Muscle layer of colon (tissue), 2 donors: ENCODE data around the gene NDUFS7.
"Not testable (repeated sequence)": the region's sequence is repeated elsewhere in the genome, so short reads cannot be mapped to it uniquely, and the experiment has no call there.

Source experiments
- H3K27ac ChIP-seq: one replicate; pipeline ENCODE4 v1.7.0; 2013; ENCODE audit warnings: low read depth, mild to moderate bottlenecking, low read length, moderate library complexity
- H3K27me3 ChIP-seq, 2 donors: one replicate each; pipeline ENCODE4 v1.7.0; 2013; ENCODE audit warnings: low read length in 2 of 2, mild to moderate bottlenecking in 2 of 2; ENCODE audit not compliant: insufficient read depth in 2 of 2, control insufficient read depth in 1 of 2
- H3K36me3 ChIP-seq: one replicate; pipeline ENCODE4 v1.7.0; 2013; ENCODE audit warnings: mild to moderate bottlenecking, low read length; ENCODE audit not compliant: insufficient read depth
- H3K4me1 ChIP-seq: one replicate; pipeline ENCODE4 v1.7.0; 2013; ENCODE audit warnings: mild to moderate bottlenecking, low read length; ENCODE audit not compliant: insufficient read depth
- H3K4me3 ChIP-seq, 2 donors: one replicate each; pipeline ENCODE4 v1.7.0; 2013; ENCODE audit warnings: low read length in 2 of 2, low read depth in 1 of 2, mild to moderate bottlenecking in 1 of 2, moderate library complexity in 1 of 2
- H3K9ac ChIP-seq: one replicate; pipeline ENCODE4 v1.7.0; 2013; ENCODE audit warnings: low read length
- H3K9me3 ChIP-seq: one replicate; pipeline ENCODE4 v1.7.0; 2013; ENCODE audit warnings: mild to moderate bottlenecking, low read length
- donor health status: abdominal sarcoma.
- donor health status: Adenocarcinoma of cecum.

NDUFS7 gene

GRCh38 chr19:1433119-1434039, 49.7 kb downstream of the NDUFS7 start:
- Histone ChIP-seq H3K4me3 (no peak overlapping the region), H3K9me3 (no peaks in the 10 kb centered on the region), H3K9ac (no peak overlapping the region), H3K27ac (no peak overlapping the region), H3K4me1 (peaks cover 5% of the 10 kb centered on the region), H3K27me3 (no peaks in the 10 kb centered on the region), H3K36me3 (peaks cover 44% of the 10 kb centered on the region)

GRCh38 chr19:1434040-1434366, 50.3 kb downstream of the NDUFS7 start:
- Histone ChIP-seq H3K27ac (no peak overlapping the region), H3K4me1 (peaks cover 5% of the 10 kb centered on the region), H3K9me3 (no peaks in the 10 kb centered on the region), H3K36me3 (peaks cover 37% of the 10 kb centered on the region), H3K9ac (no peak overlapping the region), H3K27me3 (no peaks in the 10 kb centered on the region), H3K4me3 (no peak overlapping the region)

DNA sequence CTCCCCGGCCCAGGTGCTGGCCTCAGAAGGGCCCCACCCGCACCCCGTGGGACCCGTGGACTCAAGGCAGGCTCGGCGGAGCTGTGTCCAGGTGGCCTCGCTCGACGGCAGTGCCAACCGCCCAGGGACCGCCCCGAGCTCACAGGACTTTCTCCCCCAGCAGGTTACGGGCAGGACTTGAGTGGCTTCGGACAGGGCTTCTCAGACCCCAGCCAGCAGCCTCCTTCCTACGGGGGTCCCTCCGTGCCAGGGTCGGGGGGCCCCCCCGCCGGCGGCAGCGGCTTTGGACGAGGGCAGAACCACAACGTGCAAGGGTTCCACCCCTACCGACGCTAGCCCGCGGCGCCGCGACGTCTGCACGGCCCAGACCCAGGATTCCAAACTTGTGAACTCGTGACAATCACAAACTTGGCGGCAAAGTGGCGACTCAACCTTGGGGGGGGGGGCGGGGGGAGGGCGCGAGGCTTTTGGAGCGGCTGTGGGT, 50.9 kb downstream of the NDUFS7 start:
- H3K4me1 ChIP-seq, result peaks cover 11% of the 10 kb centered on the region
- H3K9ac ChIP-seq, result no peak overlapping the region
- H3K4me3 ChIP-seq, result no peak overlapping the region
- no peaks in the 10 kb centered on the region for H3K9me3 ChIP-seq
- H3K27me3 ChIP-seq, result no peaks in the 10 kb centered on the region
- peaks cover 34% of the 10 kb centered on the region for H3K36me3 ChIP-seq
- no peak overlapping the region for H3K27ac ChIP-seq

- Histone ChIP-seq H3K4me1 (peaks cover 13% of the 10 kb centered on the region), H3K36me3 (peaks cover 39% of the 10 kb centered on the region), H3K9ac (no peak overlapping the region), H3K27me3 (no peaks in the 10 kb centered on the region), H3K27ac (no peak overlapping the region), H3K9me3 (no peaks in the 10 kb centered on the region), H3K4me3 (no peak overlapping the region)
Measured at GRCh38 chr19:1435378-1435989, 51.8 kb downstream of the NDUFS7 start.

DNA sequence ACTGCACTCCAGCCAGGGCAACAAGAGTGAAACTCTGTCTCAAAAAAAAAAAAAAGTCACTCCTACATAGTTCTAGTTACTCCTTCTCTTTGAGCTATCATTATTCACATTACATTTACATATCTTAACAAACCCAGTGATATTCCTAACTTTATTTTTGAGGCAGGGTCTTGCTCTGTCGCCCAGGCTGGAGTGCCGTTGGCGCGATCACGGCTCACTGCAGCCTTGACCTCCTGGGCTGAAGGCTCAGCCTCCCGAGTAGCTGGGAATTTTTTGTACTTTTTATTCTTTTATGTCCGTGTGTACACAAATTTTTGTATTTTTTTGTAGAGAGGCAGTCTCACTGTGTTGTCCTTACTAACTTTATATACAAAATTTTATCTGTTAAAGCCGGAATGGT, 53.9 kb downstream of the NDUFS7 start:
- H3K27me3 ChIP-seq, result no peaks in the 10 kb centered on the region
- no peak overlapping the region for H3K9ac ChIP-seq
- H3K9me3 ChIP-seq, result no peaks in the 10 kb centered on the region
- peak overlapping the region; percentile 13 to 32 for H3K4me3 ChIP-seq
- no peak overlapping the region for H3K27ac ChIP-seq
- peaks cover 38% of the 10 kb centered on the region for H3K36me3 ChIP-seq
- peaks cover 13% of the 10 kb centered on the region for H3K4me1 ChIP-seq

- Histone ChIP-seq H3K27ac (peak within 1 kb of the TSS; percentile 91), H3K27me3 (no peaks in the 10 kb centered on the region), H3K4me1 (peaks cover 13% of the 10 kb centered on the region), H3K9me3 (no peaks in the 10 kb centered on the region), H3K9ac (peak within 1 kb of the TSS; percentile 50), H3K36me3 (peaks cover 32% of the 10 kb centered on the region), H3K4me3 (peak within 1 kb of the TSS; percentile 63 to 87)
Measured at GRCh38 chr19:1438035-1438932, 54.6 kb downstream of the NDUFS7 start, which contains the start of gene RPS15. TSS of gene RPS15 (plus strand) at chr19:1438396. CDS start at chr19:1438426, 30 bp downstream.

- Histone ChIP-seq H3K4me3 (peak overlapping the region; percentile 63 to 87), H3K4me1 (peaks cover 13% of the 10 kb centered on the region), H3K36me3 (peaks cover 27% of the 10 kb centered on the region), H3K27me3 (no peaks in the 10 kb centered on the region), H3K27ac (peak overlapping the region; percentile 91), H3K9me3 (no peaks in the 10 kb centered on the region), H3K9ac (peak overlapping the region; percentile 50)
Measured at GRCh38 chr19:1438933-1439354, 55.2 kb downstream of the NDUFS7 start.

GRCh38 chr19:1439525-1440417, 56.1 kb downstream of the NDUFS7 start:
- H3K36me3 ChIP-seq, result peaks cover 24% of the 10 kb centered on the region

GRCh38 chr19:1440418-1440801, 56.7 kb downstream of the NDUFS7 start:
- Histone ChIP-seq H3K27ac (no peak overlapping the region), H3K27me3 (peaks cover 0 to 5% of the 10 kb centered on the region in 2 donors), H3K9ac (no peak overlapping the region), H3K9me3 (no peaks in the 10 kb centered on the region), H3K4me1 (peaks cover 20% of the 10 kb centered on the region), H3K36me3 (peaks cover 24% of the 10 kb centered on the region), H3K4me3 (no peak overlapping the region)

More at GRCh38 chr19:1439525-1440417, 56.1 kb downstream of the NDUFS7 start:
- Histone ChIP-seq H3K4me1 (peaks cover 14% of the 10 kb centered on the region), H3K9ac (peak overlapping the region; percentile 50), H3K4me3 (peak overlapping the region; percentile 63 to 87)
- not testable (repeated sequence) for H3K27me3 ChIP-seq, H3K9me3 ChIP-seq, H3K27ac ChIP-seq

GRCh38 chr19:1441022-1441426, 57.3 kb downstream of the NDUFS7 start:
- Histone ChIP-seq H3K4me1 (peaks cover 21% of the 10 kb centered on the region), H3K27ac (no peak overlapping the region), H3K36me3 (peaks cover 24% of the 10 kb centered on the region), H3K27me3 (peaks cover 0 to 10% of the 10 kb centered on the region in 2 donors), H3K9me3 (no peaks in the 10 kb centered on the region), H3K9ac (no peak overlapping the region), H3K4me3 (no peak overlapping the region)
